Neuron (in vitro differentiated cells): Measurements from ENCODE around the gene GJA10.

Experiments
- H2AFZ ChIP-seq: one replicate; pipeline ENCODE4 v1.6.1; 2013; ENCODE audit warnings: low read depth, mild to moderate bottlenecking, inconsistent platforms, low read length, moderate library complexity
- H3K27me3 ChIP-seq: one replicate; pipeline ENCODE4 v1.6.1; 2013; ENCODE audit warnings: low read length; ENCODE audit not compliant: insufficient read depth
- H3K36me3 ChIP-seq: one replicate; pipeline ENCODE4 v1.6.1; 2013; ENCODE audit warnings: low read length; ENCODE audit not compliant: insufficient read depth
- H3K4me1 ChIP-seq: one replicate; pipeline ENCODE4 v1.6.1; 2013; ENCODE audit warnings: low read length; ENCODE audit not compliant: insufficient read depth
- H3K4me3 ChIP-seq: 2 replicates; pipeline ENCODE4 v1.5.1; 2013; ENCODE audit warnings: mild to moderate bottlenecking, low read length, moderate library complexity
- H3K9me3 ChIP-seq: one replicate; pipeline ENCODE4 v1.6.1; 2013; ENCODE audit warnings: low read length

Gene GJA10

GRCh38 chr6:89942601-89943000 lies 48.3 kb downstream of the GJA10 start:
- Histone ChIP-seq H3K4me1 (peaks cover 8% of the 10 kb centered on the region), H3K36me3 (peaks cover 7% of the 10 kb centered on the region), H2AFZ (no peak overlapping the region), H3K4me3 (no peak overlapping the region), H3K9me3 (no peaks in the 10 kb centered on the region), H3K27me3 (no peaks in the 10 kb centered on the region)

GRCh38 chr6:89944181-89944755 lies 50.0 kb downstream of the GJA10 start:
- peaks cover 12% of the 10 kb centered on the region for H3K4me1 ChIP-seq
- peaks cover 3% of the 10 kb centered on the region for H3K36me3 ChIP-seq
- H3K4me3 ChIP-seq, result no peak overlapping the region
- no peak overlapping the region for H2AFZ ChIP-seq
- no peaks in the 10 kb centered on the region for H3K27me3 ChIP-seq
- H3K9me3 ChIP-seq, result peaks cover 3% of the 10 kb centered on the region

DNA sequence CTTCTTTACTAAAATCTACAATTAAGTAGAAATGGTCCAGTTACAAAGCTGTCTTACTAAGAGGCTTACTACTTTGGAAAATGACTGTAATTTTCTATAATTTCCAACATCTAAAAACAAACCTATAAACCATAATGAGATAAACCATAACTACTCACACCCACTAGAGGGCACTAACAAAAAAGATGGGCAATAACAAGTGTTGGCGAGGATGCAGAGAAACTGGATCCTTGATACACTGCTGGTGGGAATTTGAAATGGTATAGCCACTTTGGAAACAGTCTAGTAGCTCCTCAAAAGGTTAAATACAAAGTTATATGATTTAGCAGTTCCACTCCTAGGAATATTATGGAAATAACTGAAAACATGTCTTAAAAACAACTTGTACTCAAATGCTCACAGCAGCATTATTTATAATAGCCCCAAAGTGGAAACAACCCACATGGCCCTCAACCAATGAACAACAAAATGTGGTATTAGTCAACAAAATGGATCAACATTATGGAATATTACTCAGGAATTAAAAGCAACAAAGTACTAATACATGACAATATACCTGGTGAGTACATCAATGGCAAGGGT lies 50.6 kb downstream of the GJA10 start:
- peaks cover 8% of the 10 kb centered on the region for H3K36me3 ChIP-seq
- peaks cover 12% of the 10 kb centered on the region for H3K4me1 ChIP-seq
- no peak overlapping the region for H3K4me3 ChIP-seq
- H3K9me3 ChIP-seq, result peaks cover 3% of the 10 kb centered on the region
- no peaks in the 10 kb centered on the region for H3K27me3 ChIP-seq
- no peak overlapping the region for H2AFZ ChIP-seq
